Measurements from ENCODE around the gene ATIC.
"Not testable (repeated sequence)": the region's sequence is repeated elsewhere in the genome, so short reads cannot be mapped to it uniquely, and the experiment has no call there.

ATIC gene

DNA sequence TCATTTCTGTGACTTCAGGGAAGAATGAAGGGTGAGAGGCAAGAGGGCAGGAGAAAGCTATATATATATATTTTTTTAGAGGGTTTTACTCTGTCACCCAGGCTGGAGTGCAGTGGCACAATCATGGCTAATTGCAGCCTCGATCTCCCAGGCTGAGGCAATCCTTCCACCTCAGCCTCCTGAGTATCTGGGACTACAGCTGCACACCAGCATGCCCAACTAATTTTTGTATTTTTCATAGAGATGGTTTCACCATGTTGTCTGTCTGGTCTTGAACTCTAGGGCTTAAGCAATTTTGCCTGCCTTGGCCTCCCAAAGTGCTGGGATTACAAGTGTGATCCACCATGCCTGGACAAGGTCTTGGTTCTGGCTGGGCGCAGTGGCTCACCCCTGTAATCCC lies 3.4 kb downstream of the ATIC start:
- no peak for DNase-seq (ENCODE audit: low spot score)

- DNase-seq (ENCODE audit: low spot score): no peak
Measured at GRCh38 chr2:215316336-215316735, 4.5 kb downstream of the ATIC start.

GRCh38 chr2:215319500-215319899 lies 7.6 kb downstream of the ATIC start:
- no peak for DNase-seq (ENCODE audit: low spot score)

DNA sequence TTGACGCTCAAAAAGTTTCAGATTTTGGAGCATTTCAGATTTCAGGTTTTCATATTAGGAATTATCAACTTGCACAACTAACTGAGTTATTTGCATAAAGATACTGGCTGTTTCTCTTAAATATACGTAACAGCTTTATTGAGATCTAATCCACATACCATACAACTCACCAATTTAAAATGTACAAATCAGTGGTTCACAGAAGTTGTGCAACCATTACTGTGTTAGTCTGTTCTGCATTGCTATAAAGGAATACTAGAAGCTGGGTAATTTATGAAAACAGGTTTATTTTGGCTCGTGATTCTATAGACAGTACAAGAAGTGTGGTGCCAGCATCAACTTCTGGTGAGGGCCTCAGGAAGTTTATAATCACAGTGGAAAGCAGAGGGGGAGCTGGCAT lies 8.2 kb downstream of the ATIC start:
- no peak for DNase-seq (ENCODE audit: low spot score)

DNA sequence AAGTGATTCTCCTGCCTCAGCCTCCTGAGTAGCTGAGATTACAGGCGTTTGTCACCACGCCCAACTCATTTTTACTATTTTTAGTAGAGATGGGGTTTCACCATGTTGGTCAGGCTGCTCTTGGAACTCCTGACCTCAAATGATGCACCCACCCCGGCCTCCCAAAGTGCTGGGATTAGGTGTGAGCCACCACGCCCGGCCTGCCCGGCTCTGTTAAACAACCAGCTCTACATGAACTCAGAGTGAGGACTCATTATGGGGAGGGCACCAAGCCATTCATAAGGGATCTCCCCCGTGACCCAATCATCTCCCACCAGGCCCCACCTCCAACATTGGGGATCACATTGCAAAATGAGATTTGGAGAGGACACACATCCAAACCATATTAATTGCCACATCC lies 8.8 kb downstream of the ATIC start:
- DNase-seq (ENCODE audit: low spot score): no peak

DNA sequence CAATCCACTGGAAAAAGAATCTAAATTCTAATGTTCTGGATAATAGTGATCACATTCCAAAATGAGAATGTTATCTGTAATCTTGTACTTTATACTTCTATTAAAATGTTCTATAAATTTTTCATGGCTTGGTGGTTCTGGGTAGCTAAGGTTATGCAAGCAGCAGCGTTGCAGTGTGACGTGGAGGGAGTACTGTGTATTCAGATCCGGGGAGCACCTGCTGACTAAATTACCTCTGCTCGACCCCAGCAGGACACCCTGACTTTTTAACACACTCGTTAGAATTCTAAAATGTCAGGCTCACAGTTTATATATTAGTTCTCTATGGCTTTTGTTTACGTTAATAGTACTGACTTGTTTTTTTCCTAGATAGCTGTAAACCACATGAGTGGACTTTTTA lies 13.0 kb downstream of the ATIC start:
- no peak for DNase-seq (ENCODE audit: low spot score)

DNA sequence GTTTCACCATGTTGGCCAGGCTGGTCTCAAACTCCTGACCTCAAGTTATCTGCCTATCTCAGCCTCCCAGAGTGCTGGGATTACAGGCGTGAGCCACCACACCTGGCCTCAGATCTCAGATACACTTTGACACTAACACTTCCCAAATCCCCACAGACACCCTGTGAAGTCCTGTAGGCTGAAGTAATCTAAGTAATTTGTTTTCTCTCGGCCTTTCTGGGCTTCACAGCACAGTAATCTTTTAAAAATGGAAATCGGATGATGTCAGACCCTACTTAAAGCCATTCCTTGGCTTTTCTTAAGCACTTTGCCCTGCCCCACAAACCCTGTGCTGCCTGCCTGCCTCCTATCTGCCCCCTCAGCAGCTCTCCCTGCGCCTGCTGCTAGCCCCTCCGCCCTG lies 16.2 kb downstream of the ATIC start:
- no peak for DNase-seq (ENCODE audit: low spot score)

DNA sequence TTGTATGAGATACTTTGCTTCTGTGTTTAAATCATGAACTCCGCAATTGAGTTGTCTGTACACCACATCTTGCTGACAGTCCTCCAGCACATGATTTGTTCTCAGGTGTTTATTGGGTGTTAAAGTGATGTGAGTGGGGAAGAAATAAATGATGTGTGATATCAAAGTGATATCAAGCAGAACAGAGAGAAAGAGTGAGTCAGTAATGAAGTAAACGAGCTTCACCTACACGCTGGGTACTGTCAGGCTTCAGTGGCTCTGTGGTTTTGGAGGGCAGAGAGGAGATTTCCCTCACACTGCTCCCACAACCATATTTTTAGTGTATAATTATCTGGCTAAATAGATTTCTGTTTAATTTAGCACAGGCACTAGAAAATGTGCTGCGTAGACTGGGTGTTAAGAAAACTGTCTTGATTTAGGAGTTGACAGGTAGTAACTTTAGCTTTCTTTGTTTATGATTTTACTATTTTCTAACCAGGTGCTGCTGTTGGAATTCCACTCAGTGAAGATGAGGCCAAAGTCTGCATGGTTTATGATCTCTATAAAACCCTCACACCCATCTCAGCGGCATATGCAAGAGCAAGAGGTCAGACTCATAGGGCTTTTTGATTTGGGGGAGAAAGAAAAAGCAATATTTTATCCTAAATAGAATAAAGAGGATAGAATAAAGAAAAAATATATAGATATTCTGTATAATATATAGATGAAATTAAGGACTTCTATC lies 21.2 kb downstream of the ATIC start:
- no peak for DNase-seq (ENCODE audit: low spot score)

- no peak for DNase-seq (ENCODE audit: low spot score)
Measured at GRCh38 chr2:215338883-215339679, 27.2 kb downstream of the ATIC start.

- no peak for DNase-seq (ENCODE audit: low spot score)
Measured at GRCh38 chr2:215347878-215348277, 36.0 kb downstream of the ATIC start.

DNA sequence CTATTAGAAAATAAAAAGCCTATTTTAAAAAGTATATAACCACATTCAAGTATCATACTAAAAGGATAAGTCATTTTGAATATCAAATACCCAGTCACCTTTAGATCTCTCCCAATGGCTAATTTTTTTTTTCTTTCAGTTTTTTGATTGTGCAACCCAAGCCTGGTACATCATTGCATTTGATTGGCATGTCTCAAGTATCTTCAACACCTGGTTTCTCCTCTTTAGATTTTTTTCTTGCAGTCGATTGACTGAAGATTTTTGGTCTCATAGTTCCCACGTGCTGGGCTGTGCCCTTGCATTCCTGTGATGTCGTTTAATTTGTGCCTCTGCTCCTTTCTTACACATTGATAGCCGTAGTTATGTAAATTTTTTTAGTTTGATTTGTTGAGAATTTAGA lies 40.7 kb downstream of the ATIC start:
- DNase-seq (ENCODE audit: low spot score): no peak

GRCh38 chr2:215354771-215355695 lies 43.2 kb downstream of the ATIC start:
- no peak for DNase-seq (ENCODE audit: low spot score)

DNA sequence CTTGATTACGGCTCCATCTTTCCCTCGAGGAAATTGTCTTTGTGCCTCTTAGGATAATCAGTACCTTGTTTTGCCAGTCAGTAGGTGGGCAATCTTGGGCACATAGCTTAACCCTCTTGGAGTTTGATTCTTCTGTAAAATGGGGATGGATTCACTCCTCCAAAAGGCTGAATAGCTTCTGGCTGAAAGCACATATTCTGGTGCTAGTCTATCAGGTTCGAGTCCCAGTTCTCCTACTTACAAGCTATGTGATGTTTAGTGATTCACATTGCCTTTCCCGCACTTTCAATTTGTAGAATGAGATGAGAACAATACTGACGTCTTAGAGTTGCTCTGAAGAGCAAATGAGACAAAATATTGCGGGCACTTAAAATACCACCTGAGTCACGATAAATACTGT lies 43.9 kb downstream of the ATIC start:
- no peak for DNase-seq (ENCODE audit: low spot score)

DNA sequence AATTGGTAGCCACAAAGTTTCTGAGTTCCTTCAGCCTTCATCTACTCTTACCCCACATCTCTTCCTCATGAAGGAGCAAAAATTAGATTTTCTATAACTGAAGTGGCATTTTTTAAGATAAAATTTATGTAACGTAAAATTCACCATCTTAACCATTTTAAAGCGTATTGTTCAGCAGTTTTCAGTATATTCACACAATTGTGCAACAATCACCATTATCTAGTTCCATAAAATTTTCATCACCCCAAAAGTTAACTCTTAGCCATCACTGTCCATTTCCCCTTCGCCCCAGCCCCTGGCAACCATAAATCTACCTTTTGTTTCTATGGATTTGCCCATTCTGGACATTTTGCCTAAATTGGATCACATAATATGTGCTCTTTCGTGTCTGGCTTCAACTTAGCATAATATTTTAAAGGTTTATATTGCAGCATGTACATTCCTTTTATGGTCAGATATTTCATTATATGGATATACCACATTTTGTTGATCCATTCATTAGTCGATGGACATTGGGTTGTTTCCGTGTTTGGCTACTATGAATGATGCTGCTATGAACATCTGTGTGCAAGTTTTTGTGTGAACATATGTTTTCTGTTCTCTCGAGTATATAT lies 44.6 kb downstream of the ATIC start:
- DNase-seq (ENCODE audit: low spot score): no peak

DNA sequence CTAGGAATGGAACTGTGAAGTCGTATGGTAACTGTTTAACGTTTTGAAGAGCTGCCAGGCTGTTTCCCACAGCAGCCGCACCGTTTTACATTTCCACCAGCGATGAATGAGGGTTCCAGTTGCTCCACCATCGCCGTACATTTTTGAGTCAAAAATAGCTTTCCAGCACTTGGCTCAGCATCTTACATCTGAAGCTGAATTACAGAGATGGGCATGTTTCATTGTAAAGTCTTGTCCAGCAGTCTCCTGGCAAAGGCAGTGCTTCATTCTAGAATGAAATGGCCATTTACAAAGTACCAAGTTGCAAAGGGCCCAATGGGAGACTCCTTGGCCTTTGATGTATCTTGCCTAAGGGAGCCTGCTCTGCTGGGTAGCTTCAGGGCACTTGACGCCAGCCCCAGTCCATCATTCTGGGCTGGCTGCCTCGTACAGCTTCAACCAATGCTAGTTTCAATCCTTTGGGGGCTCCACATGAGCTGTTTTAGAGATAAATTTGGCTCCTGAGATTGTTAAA lies 45.1 kb downstream of the ATIC start:
- DNase-seq (ENCODE audit: low spot score): no peak

GRCh38 chr2:215357660-215358059 lies 45.8 kb downstream of the ATIC start:
- no peak for DNase-seq (ENCODE audit: low spot score)

DNA sequence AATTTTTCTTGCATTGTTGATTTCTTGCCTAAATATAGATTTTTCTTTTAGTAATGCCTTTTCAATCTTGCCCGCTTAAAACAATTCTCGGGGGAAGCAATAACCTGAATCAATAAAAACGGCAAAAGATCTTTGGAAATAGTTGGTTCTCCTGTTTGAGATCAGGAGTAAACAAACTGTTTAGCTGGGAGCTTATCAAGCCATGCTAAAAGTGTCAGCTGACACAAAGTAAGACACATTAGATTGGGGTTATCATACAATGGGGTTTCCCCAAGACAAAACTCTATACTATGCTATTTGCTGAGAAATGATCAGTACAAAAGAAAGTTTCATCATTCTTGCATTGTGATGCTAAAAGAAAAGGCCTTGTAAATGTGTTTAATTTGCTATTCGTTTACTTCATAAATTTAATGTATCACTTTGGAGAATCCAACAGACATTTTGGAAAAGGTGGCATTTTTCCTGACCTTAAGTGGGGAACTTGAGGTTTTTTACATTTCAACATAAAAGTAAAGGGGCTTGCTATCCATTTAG lies 46.5 kb downstream of the ATIC start:
- DNase-seq (ENCODE audit: low spot score): no peak

GRCh38 chr2:215358891-215359575 lies 47.2 kb downstream of the ATIC start:
- no peak for DNase-seq (ENCODE audit: low spot score)

DNA sequence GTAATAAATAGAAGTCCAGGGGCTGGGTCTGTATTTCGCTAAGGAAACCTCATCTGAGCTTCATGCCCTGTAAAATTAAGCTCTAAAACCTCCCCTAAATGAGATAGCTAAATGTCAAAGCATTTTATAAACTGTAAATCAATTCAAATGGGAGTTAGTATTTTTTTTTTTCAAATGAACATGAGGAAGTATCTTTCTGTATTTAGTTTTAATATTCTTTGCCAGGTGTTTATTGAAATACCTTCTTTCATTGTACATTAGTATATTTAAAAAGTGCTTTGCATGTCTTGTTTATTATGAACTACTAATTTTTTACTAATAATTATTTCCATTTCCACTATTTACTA lies 47.7 kb downstream of the ATIC start:
- DNase-seq (ENCODE audit: low spot score): no peak

DNA sequence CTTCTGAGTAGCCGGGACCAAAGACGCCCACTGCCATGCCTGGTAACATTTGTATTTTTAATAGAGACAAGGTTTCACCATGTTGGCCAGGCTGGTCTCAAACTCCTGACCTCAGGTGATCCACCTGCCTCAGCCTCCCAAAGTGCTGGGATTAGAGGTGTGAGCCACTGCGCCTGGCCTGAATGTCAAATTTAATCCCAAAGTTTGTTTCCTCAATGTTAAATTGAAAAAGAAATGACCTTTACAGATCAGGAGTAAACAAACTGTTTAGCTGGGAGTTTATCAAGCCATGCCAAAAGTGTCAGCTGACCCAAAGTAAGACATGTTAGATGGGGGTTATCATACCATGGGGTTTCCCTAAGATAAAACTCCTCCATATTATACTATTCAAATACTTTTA lies 48.2 kb downstream of the ATIC start:
- DNase-seq (ENCODE audit: low spot score): not testable (repeated sequence)

DNA sequence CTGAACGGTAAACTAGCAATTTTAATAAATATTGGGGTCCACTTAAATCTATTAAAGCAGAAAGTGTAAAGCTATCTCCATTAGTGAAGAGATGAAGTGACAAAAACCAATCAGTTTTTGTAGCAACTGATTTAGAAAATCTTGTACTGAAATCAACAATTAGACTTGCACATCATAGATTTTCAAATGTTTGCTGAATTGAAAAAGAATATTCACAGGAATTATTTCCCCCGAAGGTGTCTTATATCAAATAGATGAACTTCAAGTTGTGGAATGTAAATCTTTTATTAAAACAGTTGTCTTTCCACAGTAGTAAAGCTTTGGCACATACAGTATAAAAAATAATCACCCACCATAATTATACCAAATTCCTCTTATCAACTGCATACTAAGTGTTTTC lies 48.7 kb downstream of the ATIC start:
- DNase-seq (ENCODE audit: low spot score): no peak

Measured in Ammon's horn (tissue), 1 donor.